Spleen (tissue), 11 donors: ENCODE data around the gene FGR. TPM values are rescaled to one million over a fixed set of nuclear protein-coding genes. Genes with fewer than 3 reads are reported as not detected.

ENCODE experiments used
- DNase-seq: peaks from one replicate; pipeline ENCODE4 v3.0.0-alpha.2; 2020
- H3K27ac ChIP-seq, 8 donors: fragments of 200-600 bp; sonication (generic) in 7 of 8; 1 replicate in 4 of 8; 2 replicates in 4 of 8; pipeline versions ENCODE4 v1.5.0 to v1.8.0; 2016 to 2021; ENCODE audit warnings: inconsistent platforms in 4 of 8, mild to moderate bottlenecking in 4 of 8, moderate library complexity in 1 of 8
- H3K27me3 ChIP-seq, 7 donors: fragments of 200-600 bp; sonication (generic) in 6 of 7; replicated peaks in 1 of 7; 1 replicate in 4 of 7; 2 replicates in 3 of 7; pipeline versions ENCODE4 v1.5.0 to v1.8.0; 2016 to 2021; ENCODE audit warnings: inconsistent platforms in 3 of 7, mild to moderate bottlenecking in 1 of 7
- H3K36me3 ChIP-seq, 6 donors: fragments of 200-600 bp; sonication (generic) in 5 of 6; 1 replicate in 4 of 6; 2 replicates in 2 of 6; pipeline versions ENCODE4 v1.5.0 to v1.8.0; 2016 to 2021; ENCODE audit warnings: inconsistent platforms in 2 of 6
- H3K4me1 ChIP-seq, 6 donors: fragments of 200-600 bp; sonication (generic) in 5 of 6; 1 replicate in 3 of 6; 2 replicates in 3 of 6; pipeline versions ENCODE4 v1.5.0 to v1.8.0; 2016 to 2021; ENCODE audit warnings: inconsistent platforms in 3 of 6
- H3K4me3 ChIP-seq, 8 donors: fragments of 200-600 bp; sonication (generic) in 7 of 8; 1 replicate in 4 of 8; 2 replicates in 4 of 8; pipeline versions ENCODE4 v1.5.0 to v1.8.0; 2016 to 2021; ENCODE audit warnings: inconsistent platforms in 4 of 8, mild to moderate bottlenecking in 4 of 8, moderate library complexity in 2 of 8
- H3K9me3 ChIP-seq, 8 donors: fragments of 200-600 bp; sonication (generic) in 7 of 8; 1 replicate in 4 of 8; 2 replicates in 4 of 8; pipeline versions ENCODE4 v1.5.0 to v1.8.0; 2016 to 2021; ENCODE audit warnings: inconsistent platforms in 4 of 8
- POLR2A ChIP-seq, 3 donors: fragments of 450-650 bp; IDR thresholded peaks; one replicate each; pipeline ENCODE4 v1.5.1; 2017; ENCODE audit warnings: antibody characterized with exemption in 3 of 3, mild to moderate bottlenecking in 1 of 3
- POLR2AphosphoS5 ChIP-seq, 3 donors: sonication (generic); formaldehyde crosslinking; IDR thresholded peaks; one replicate each; pipeline ENCODE4 v1.5.1; 2017; ENCODE audit warnings: antibody characterized with exemption in 3 of 3
- WGBS, 5 donors: extraction: QIAGEN DNeasy Blood & Tissue Kit in 3 of 5; methylation state at CpG; one replicate each; pipeline versions ENCODE4 v1.1.5 to v1.1.7; 2013 to 2018; 5-methylcytosine and 5-hydroxymethylcytosine counted together
- intact Hi-C: fragments of 100-400 bp; cut with DNase I; formaldehyde crosslinking; loops from one replicate; pipeline ENCODE4 v1.15.0; 2023; ENCODE audit warnings: low total_unique reads
- polyA plus RNA-seq, 3 donors: library from polyadenylated mRNA; stranded (reverse); fragments of 200-250 nt; gene quantifications; one replicate each; pipeline ENCODE4 v1.2.1, GENCODE V29; 2013
- small RNA-seq, 4 donors: library from RNA; depleted of rRNA; stranded (forward); fragments of <200 nt; gene quantifications; one replicate each; pipeline ENCODE3, GENCODE V24; 2016
- total RNA-seq, 7 donors: library from RNA; depleted of rRNA in 3 of 7; stranded (reverse); fragments of >200 nt in 3 of 7; fragmentation: NEBNext Ultra II Directional in 4 of 7; extraction: Animal tissue kit (Norgen Biotek cat#: 25700) in 4 of 7; gene quantifications; one replicate each; pipeline versions ENCODE4 v1.1.0 to v1.2.1, GENCODE V29; 2016 to 2021
- TF ChIP-seq, protein P1 (sequence below), 11 experiments: fragments of 200-600 bp in 7 of 11; fragments of 450-650 bp in 4 of 11; sonication (generic) in 4 of 11; IDR thresholded peaks in 8 of 11; conservative IDR thresholded peaks in 3 of 11; 1 replicate in 7 of 11; 2 replicates in 4 of 11; pipeline versions ENCODE4 v1.4.0 to v1.8.0; 2016 to 2021; ENCODE audit warnings: antibody characterized with exemption in 11 of 11, inconsistent platforms in 4 of 11, mild to moderate bottlenecking in 1 of 11
- donor health status: healthy with polysubstance abuse.
- donor health status: DM: no; HTN: no; CAD: no; lungs with moderate emphysema.
- donor health status: DM: no; HTN: no; CAD: no.
- donor health status: Bipolar disorder and iron deficiency.
- donor health status: healthy.
- donor health status: DM: no; HTN: no; CAD: no.
- donor health status: DM: yes; HTN: yes; CAD: no.

Gene FGR
- total and polyA plus RNA-seq, 10 donors: 44.7 to 249 (median 121) TPM

DNA sequence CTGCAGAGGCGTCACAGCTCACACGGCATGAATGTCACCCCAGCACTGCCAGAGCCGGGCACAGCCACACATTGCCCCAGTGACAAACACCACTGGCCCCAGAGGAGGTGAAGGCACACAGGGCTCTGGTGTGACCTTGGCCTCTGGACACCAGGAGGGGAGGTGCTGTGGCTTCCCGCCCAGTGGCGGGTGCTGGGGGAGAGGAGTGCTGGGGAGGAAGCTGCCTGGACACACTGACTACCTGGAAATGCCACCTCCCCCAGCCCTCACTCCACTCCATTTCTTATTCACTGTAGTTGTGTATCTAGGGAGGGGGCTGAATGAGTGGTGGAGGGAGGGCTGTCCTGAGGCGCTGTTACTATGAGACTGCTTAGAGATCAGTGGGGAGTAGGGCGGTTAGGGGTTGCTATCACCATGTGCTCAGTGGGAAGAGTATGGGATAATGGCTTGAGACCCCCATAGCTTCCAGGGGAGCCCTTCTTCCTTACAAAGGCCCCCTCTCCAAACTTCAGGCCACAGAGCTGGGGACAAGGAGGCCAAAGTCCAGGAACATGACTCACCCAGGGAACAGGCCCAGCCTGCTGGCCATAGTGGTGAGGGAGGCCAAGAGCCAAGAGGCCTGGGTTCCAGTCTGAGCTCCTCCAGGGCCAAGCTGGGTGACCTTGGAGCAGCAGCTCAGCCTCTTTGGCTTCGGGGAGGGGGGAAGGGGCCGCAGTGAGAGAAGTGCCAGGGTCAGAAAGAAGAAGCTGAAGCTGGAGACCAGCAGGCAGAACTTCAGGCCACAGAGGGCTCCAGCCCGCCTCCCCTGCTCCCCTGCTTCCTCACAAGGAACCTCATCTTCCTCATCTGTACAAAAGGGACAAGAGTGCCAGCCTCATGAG is 71.2 kb downstream of the FGR start:
- Histone ChIP-seq H3K9me3 (no peaks in the 10 kb centered on the region), H3K27ac (peak overlapping the region; percentile 29 to 96 (median 71)), H3K4me3 (no peak overlapping the region), H3K36me3 (no peaks in the 10 kb centered on the region), H3K27me3 (no peaks in the 10 kb centered on the region), H3K4me1 (peaks cover 29 to 100% (median 83%) of the 10 kb centered on the region in 6 donors)
- WGBS, 5 donors: 47 to 67% (median 52%) methylated on average over 10 of the region's 10 CpGs
- intact Hi-C loops: loop anchor here (5.0 kb wide), 1 partner anchor 33 kb away; no protein-coding TSS in a partner anchor
- DNase-seq: no peak
- TF ChIP-seq POLR2AphosphoS5 (IDR thresholded peaks at IDR 0.05) (peak in 2 of 3 donors; percentile 49 to 67), POLR2A (IDR thresholded peaks at IDR 0.05) (no peak)

DNA sequence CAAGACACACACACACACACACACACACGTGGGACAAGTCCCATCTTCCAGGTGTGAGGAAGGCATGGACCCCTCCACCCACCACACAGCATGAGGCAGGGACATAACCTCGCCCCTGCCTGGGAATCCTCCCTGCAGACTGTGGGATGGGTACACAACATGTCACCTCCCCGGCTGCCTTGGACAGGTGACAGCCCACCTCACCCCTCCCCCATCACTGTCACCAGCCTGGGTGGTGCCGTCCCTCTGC is 71.7 kb downstream of the FGR start:
- TF ChIP-seq, protein P1, sequence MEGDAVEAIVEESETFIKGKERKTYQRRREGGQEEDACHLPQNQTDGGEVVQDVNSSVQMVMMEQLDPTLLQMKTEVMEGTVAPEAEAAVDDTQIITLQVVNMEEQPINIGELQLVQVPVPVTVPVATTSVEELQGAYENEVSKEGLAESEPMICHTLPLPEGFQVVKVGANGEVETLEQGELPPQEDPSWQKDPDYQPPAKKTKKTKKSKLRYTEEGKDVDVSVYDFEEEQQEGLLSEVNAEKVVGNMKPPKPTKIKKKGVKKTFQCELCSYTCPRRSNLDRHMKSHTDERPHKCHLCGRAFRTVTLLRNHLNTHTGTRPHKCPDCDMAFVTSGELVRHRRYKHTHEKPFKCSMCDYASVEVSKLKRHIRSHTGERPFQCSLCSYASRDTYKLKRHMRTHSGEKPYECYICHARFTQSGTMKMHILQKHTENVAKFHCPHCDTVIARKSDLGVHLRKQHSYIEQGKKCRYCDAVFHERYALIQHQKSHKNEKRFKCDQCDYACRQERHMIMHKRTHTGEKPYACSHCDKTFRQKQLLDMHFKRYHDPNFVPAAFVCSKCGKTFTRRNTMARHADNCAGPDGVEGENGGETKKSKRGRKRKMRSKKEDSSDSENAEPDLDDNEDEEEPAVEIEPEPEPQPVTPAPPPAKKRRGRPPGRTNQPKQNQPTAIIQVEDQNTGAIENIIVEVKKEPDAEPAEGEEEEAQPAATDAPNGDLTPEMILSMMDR (IDR thresholded peaks at IDR 0.05 in 8 of 11, conservative IDR thresholded peaks at IDR 0.05 in 3 of 11): no peak
- TF ChIP-seq POLR2AphosphoS5 (IDR thresholded peaks at IDR 0.05) (no peak), POLR2A (IDR thresholded peaks at IDR 0.05) (no peak)
- intact Hi-C loops: loop anchor here (5.0 kb wide), 1 partner anchor 34 kb away; no protein-coding TSS in a partner anchor
- Histone ChIP-seq H3K4me3 (no peak overlapping the region), H3K4me1 (peaks cover 31 to 100% (median 82%) of the 10 kb centered on the region in 6 donors), H3K36me3 (peaks cover 0 to 5% (median 0%) of the 10 kb centered on the region in 6 donors), H3K27me3 (no peaks in the 10 kb centered on the region), H3K27ac (peak overlapping the region; percentile 29 to 96 (median 71)), H3K9me3 (no peaks in the 10 kb centered on the region)
- no peak for DNase-seq
- 53 to 68% (median 59%) methylated on average over 3 to 4 of the region's 4 CpGs for WGBS, 5 donors

DNA sequence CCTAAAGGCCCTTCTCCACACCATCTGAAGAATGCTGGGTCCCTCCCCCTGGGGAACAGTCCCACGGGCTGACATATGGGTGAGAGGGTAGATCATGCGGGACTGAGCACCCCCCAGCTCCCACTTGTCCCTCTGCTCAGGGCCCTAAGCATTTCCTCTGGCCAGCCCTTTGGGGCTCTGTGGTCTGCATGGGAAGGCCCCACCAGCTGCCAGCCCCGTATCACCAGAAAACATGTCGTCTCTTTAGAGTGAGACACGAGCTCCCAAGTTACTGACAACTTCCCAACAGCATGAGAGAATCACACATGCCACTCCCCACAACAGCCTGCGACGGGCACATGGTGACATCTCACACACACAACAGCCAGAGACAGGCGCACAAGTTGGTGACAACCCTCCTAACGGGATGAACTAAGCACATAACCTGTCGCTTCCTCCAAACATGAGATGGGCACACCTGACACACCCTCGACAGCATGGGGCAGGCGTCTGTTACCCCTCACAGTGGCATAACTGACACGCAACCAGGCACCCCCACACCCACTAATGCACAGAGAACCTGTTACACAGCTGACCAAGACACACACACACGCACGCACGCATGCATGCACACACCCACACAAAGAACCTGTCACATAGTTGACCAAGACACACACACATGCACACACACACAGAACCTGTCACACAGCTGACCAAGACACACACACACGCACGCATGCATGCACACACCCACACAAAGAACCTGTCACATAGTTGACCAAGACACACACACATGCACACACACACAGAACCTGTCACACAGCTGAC is 72.2 kb downstream of the FGR start:
- TF ChIP-seq POLR2A (IDR thresholded peaks at IDR 0.05): no peak
- peak in 1 of 3 donors; percentile 4 for TF ChIP-seq POLR2AphosphoS5 (IDR thresholded peaks at IDR 0.05)
- H3K27me3 ChIP-seq: no peaks in the 10 kb centered on the region
- peaks cover 0 to 10% (median 2%) of the 10 kb centered on the region in 6 donors for H3K36me3 ChIP-seq
- no peak overlapping the region for H3K4me3 ChIP-seq
- H3K27ac ChIP-seq: peak overlapping the region in 7 of 8 donors; percentile 52 to 96 (median 70)
- DNase-seq: no peak
- H3K4me1 ChIP-seq: peaks cover 28 to 100% (median 82%) of the 10 kb centered on the region in 6 donors
- intact Hi-C loops: loop anchor here (5.0 kb wide), 1 partner anchor 35 kb away; no protein-coding TSS in a partner anchor
- 55 to 64% (median 62%) methylated on average over 12 to 18 of the region's 18 CpGs for WGBS, 5 donors
- no peaks in the 10 kb centered on the region for H3K9me3 ChIP-seq

Small RNA genes within 50 kb of the gene (small RNA-seq; reads per million reads assigned to genes)
- gene AL031729.1: 0 reads per million in 4 donors
- gene RNU6-949P: 0 reads per million in 4 donors

Other genes starting within 250 kb of the FGR start
- gene GPR3, start 242.6 kb downstream of the FGR start, total RNA-seq: under 1 TPM in 3 of 7 donors, not detected in 4; 0.17 to 0.40 (median 0.28) TPM
- under 1 TPM; 0.05 to 0.15 (median 0.10) TPM for gene GPR3, start 242.6 kb downstream of the FGR start, polyA plus RNA-seq
- gene WASF2, start 145.0 kb downstream of the FGR start, total RNA-seq: 100 to 1,000 TPM in 4 of 7 donors, 10 to 100 TPM in 3; 92.1 to 196 (median 129) TPM
- gene WASF2, start 145.0 kb downstream of the FGR start, polyA plus RNA-seq: 10 to 100 TPM; 17.2 to 36.8 (median 23.5) TPM
- gene AHDC1, start 31.0 kb downstream of the FGR start, total RNA-seq: 100 to 1,000 TPM in 1 of 7 donors, 10 to 100 TPM in 6; 35.1 to 104 (median 54.6) TPM
- gene AHDC1, start 31.0 kb downstream of the FGR start, polyA plus RNA-seq: 10 to 100 TPM in 1 of 3 donors, 1 to 10 TPM in 2; 3.2 to 24.2 (median 4.3) TPM
- gene IFI6, start 37.0 kb upstream of the FGR start, total RNA-seq: 10 to 100 TPM; 41.6 to 85.8 (median 48.6) TPM
- gene IFI6, start 37.0 kb upstream of the FGR start, polyA plus RNA-seq: 10 to 100 TPM; 50.7 to 85.5 (median 74.7) TPM
- 10 to 100 TPM; 10.1 to 18.2 (median 15.5) TPM for gene FAM76A, start 90.8 kb upstream of the FGR start, total RNA-seq
- gene FAM76A, start 90.8 kb upstream of the FGR start, polyA plus RNA-seq: 1 to 10 TPM; 4.0 to 5.4 (median 4.1) TPM
- 10 to 100 TPM; 45.4 to 88.1 (median 54.0) TPM for gene STX12, start 138.0 kb upstream of the FGR start, total RNA-seq
- gene STX12, start 138.0 kb upstream of the FGR start, polyA plus RNA-seq: 10 to 100 TPM; 17.7 to 33.2 (median 20.2) TPM
- gene PPP1R8, start 195.6 kb upstream of the FGR start, total RNA-seq: 10 to 100 TPM; 24.7 to 39.1 (median 30.1) TPM
- 10 to 100 TPM; 22.5 to 33.8 (median 29.1) TPM for gene PPP1R8, start 195.6 kb upstream of the FGR start, polyA plus RNA-seq
- gene THEMIS2, start 237.4 kb upstream of the FGR start, total RNA-seq: 100 to 1,000 TPM; 166 to 433 (median 273) TPM
- gene THEMIS2, start 237.4 kb upstream of the FGR start, polyA plus RNA-seq: 100 to 1,000 TPM in 1 of 3 donors, 10 to 100 TPM in 2; 82.4 to 122 (median 88.8) TPM